Panc1 (cell line): ENCODE results near the gene TSEN15.

ENCODE experiments used
- POLR2AphosphoS5 ChIP-seq: IDR thresholded peaks from 2 replicates; pipeline ENCODE4 v1.6.1; 2012; ENCODE audit warnings: mild to moderate bottlenecking, low read depth, low read length, moderate library complexity
- SIN3A ChIP-seq: IDR thresholded peaks from 2 replicates; pipeline ENCODE4 v1.6.1; 2012; ENCODE audit warnings: low read depth, mild to moderate bottlenecking, low read length, moderate library complexity, borderline replicate concordance; ENCODE audit not compliant: insufficient read depth
- TF ChIP-seq, protein P1 (sequence below): fragments of 450-650 bp; IDR thresholded peaks from 2 replicates; pipeline ENCODE4 v1.5.1; 2017; ENCODE audit warnings: mild to moderate bottlenecking
- TF ChIP-seq, protein P2 (sequence below), 2 experiments: IDR thresholded peaks; 2 replicates each; pipeline ENCODE4 v1.6.1; 2011 to 2012; ENCODE audit warnings: low read depth in 2 of 2, control low read depth in 1 of 2, low read length in 1 of 2, mild to moderate bottlenecking in 1 of 2, moderate library complexity in 1 of 2; ENCODE audit not compliant: insufficient read depth in 1 of 2

DNA sequence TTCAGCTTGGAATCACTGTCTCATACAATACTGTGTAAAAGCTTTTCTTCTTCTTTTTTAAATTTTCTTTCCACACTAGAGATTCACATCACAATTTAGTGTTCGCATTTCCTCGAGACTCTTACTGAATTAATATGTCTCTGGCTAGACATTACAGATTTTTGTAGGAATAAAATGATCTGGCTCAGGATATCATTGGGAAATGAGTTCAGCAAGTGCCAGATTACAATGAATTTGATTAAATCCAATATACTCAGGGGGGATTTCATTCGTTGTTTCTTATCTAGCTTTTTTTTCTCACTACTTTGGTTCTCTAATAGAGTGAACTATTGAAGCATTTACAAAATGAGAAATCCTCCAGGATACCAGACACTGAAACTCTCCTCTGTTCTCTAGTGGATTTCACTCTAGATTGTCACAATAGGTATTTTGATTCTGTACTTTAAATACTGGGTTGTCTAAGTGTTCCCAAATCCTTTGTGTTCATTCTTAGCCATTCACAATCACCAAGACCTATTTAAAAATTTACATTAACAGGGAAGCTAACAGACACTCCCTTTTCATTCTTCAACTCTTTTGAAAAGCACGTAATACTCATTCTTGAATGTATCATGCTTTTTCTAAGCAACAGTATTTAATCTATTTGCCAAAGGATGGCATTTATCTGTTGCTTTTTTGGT lies 2.8 kb upstream of the TSEN15 start:
- TF ChIP-seq, protein P1, sequence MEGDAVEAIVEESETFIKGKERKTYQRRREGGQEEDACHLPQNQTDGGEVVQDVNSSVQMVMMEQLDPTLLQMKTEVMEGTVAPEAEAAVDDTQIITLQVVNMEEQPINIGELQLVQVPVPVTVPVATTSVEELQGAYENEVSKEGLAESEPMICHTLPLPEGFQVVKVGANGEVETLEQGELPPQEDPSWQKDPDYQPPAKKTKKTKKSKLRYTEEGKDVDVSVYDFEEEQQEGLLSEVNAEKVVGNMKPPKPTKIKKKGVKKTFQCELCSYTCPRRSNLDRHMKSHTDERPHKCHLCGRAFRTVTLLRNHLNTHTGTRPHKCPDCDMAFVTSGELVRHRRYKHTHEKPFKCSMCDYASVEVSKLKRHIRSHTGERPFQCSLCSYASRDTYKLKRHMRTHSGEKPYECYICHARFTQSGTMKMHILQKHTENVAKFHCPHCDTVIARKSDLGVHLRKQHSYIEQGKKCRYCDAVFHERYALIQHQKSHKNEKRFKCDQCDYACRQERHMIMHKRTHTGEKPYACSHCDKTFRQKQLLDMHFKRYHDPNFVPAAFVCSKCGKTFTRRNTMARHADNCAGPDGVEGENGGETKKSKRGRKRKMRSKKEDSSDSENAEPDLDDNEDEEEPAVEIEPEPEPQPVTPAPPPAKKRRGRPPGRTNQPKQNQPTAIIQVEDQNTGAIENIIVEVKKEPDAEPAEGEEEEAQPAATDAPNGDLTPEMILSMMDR = no peak
- no peak for TF ChIP-seq POLR2AphosphoS5
- TF ChIP-seq, protein P2, sequence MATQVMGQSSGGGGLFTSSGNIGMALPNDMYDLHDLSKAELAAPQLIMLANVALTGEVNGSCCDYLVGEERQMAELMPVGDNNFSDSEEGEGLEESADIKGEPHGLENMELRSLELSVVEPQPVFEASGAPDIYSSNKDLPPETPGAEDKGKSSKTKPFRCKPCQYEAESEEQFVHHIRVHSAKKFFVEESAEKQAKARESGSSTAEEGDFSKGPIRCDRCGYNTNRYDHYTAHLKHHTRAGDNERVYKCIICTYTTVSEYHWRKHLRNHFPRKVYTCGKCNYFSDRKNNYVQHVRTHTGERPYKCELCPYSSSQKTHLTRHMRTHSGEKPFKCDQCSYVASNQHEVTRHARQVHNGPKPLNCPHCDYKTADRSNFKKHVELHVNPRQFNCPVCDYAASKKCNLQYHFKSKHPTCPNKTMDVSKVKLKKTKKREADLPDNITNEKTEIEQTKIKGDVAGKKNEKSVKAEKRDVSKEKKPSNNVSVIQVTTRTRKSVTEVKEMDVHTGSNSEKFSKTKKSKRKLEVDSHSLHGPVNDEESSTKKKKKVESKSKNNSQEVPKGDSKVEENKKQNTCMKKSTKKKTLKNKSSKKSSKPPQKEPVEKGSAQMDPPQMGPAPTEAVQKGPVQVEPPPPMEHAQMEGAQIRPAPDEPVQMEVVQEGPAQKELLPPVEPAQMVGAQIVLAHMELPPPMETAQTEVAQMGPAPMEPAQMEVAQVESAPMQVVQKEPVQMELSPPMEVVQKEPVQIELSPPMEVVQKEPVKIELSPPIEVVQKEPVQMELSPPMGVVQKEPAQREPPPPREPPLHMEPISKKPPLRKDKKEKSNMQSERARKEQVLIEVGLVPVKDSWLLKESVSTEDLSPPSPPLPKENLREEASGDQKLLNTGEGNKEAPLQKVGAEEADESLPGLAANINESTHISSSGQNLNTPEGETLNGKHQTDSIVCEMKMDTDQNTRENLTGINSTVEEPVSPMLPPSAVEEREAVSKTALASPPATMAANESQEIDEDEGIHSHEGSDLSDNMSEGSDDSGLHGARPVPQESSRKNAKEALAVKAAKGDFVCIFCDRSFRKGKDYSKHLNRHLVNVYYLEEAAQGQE (IDR thresholded peaks at IDR 0.05; ENCODE audit: insufficient read depth in 1 of 2, low read depth in 2 of 2, low read length in 1 of 2) = no peak
- no peak for TF ChIP-seq SIN3A
